Body of pancreas (tissue), 4 donors: ENCODE data around the gene ANKRD44. TPM values are rescaled to one million over a fixed set of nuclear protein-coding genes. Genes with fewer than 3 reads are reported as not detected.

ENCODE experiments used
- ATAC-seq: fragments of 150-250 bp; one replicate; pipeline ENCODE4 v1.9.1; 2016
- DNase-seq, 4 donors: peaks; one replicate each; pipeline ENCODE4 v3.0.0-alpha.2; 2019
- H3K27ac ChIP-seq, 4 donors: fragments of 200-600 bp; sonication (generic); 1 replicate in 3 of 4; 2 replicates in 1 of 4; pipeline versions ENCODE4 v1.5.1 to v1.6.1; 2016 to 2019; ENCODE audit warnings: mild to moderate bottlenecking in 1 of 4, mixed read lengths in 1 of 4, moderate library complexity in 1 of 4
- H3K27me3 ChIP-seq, 2 donors: fragments of 200-600 bp; sonication (generic); one replicate each; pipeline ENCODE4 v1.6.0; 2016; ENCODE audit warnings: mild to moderate bottlenecking in 1 of 2
- H3K36me3 ChIP-seq, 2 donors: fragments of 200-600 bp; sonication (generic); replicated peaks in 1 of 2; 2 replicates each; pipeline ENCODE4 v1.5.1; 2016; ENCODE audit warnings: low read depth in 2 of 2; ENCODE audit not compliant: insufficient read depth in 1 of 2
- H3K4me1 ChIP-seq: fragments of 200-600 bp; sonication (generic); one replicate; pipeline ENCODE4 v1.6.0; 2016
- H3K4me3 ChIP-seq, 2 donors: fragments of 200-600 bp; sonication (generic); 1 replicate in 1 of 2; 2 replicates in 1 of 2; pipeline ENCODE4 v1.5.1; 2016 to 2019
- H3K9me3 ChIP-seq, 3 donors: fragments of 200-600 bp; sonication (generic); 1 replicate in 2 of 3; 2 replicates in 1 of 3; pipeline ENCODE4 v1.5.1; 2016
- CTCF ChIP-seq, 7 experiments: fragments of 450-650 bp in 4 of 7; fragments of 200-600 bp in 3 of 7; sonication (generic) in 3 of 7; IDR thresholded peaks; one replicate each; pipeline ENCODE4 v1.5.1; 2016 to 2019; ENCODE audit warnings: antibody characterized with exemption in 7 of 7
- POLR2A ChIP-seq, 3 donors: fragments of 450-650 bp; IDR thresholded peaks; one replicate each; pipeline ENCODE4 v1.6.1; 2016; ENCODE audit warnings: antibody characterized with exemption in 3 of 3, mild to moderate bottlenecking in 2 of 3
- WGBS, 2 donors: methylation state at CpG; one replicate each; pipeline ENCODE4 v1.1.5; 2017; 5-methylcytosine and 5-hydroxymethylcytosine counted together
- intact Hi-C: fragments of 100-400 bp; cut with DNase I; formaldehyde crosslinking; loops from one replicate; pipeline ENCODE4 v1.15.1; 2023
- total RNA-seq, 2 donors: library from RNA; depleted of rRNA; stranded (reverse); fragments of >200 nt; gene quantifications; one replicate each; pipeline ENCODE4 v1.1.0, GENCODE V29; 2016

The ANKRD44 gene
- total RNA-seq, 2 donors from 2014 or later: 12.2 TPM

- DNase-seq: no peak
- Histone ChIP-seq H3K36me3 (no peaks in the 10 kb centered on the region), H3K27me3 (no peaks in the 10 kb centered on the region), H3K4me3 (no peak overlapping the region), H3K27ac (no peak overlapping the region), H3K9me3 (no peaks in the 10 kb centered on the region), H3K4me1 (no peaks in the 10 kb centered on the region)
- intact Hi-C loops: no loop called here
- no peak for TF ChIP-seq POLR2A (IDR thresholded peaks at IDR 0.05)
- no peak for ATAC-seq
- WGBS, 2 donors: 71 to 76% methylated on average over 7 of the region's 7 CpGs
Measured at GRCh38 chr2:197080578-197081216, 229.9 kb downstream of the ANKRD44 start.

- Histone ChIP-seq H3K9me3 (no peaks in the 10 kb centered on the region), H3K4me1 (no peaks in the 10 kb centered on the region), H3K27ac (no peak overlapping the region), H3K4me3 (no peak overlapping the region), H3K36me3 (no peaks in the 10 kb centered on the region), H3K27me3 (no peaks in the 10 kb centered on the region)
- WGBS, 2 donors: 81 to 83% methylated on average over 6 of the region's 6 CpGs
- DNase-seq (no peak), ATAC-seq (no peak)
- intact Hi-C loops: no loop called here
- TF ChIP-seq POLR2A (IDR thresholded peaks at IDR 0.05) (no peak), CTCF (IDR thresholded peaks at IDR 0.05) (no peak)
Measured at GRCh38 chr2:197079832-197080555, 230.6 kb downstream of the ANKRD44 start.

- 79 to 86% methylated on average over 3 of the region's 3 CpGs for WGBS, 2 donors
- H3K27ac ChIP-seq: no peak overlapping the region
- no peak for ATAC-seq
Measured at GRCh38 chr2:197079414-197079813, 231.2 kb downstream of the ANKRD44 start.

GRCh38 chr2:197078535-197078934 is 232.0 kb downstream of the ANKRD44 start:
- intact Hi-C loops: no loop called here
- TF ChIP-seq POLR2A (IDR thresholded peaks at IDR 0.05): no peak
- TF ChIP-seq CTCF (IDR thresholded peaks at IDR 0.05): no peak

More at GRCh38 chr2:197079414-197079813, 231.2 kb downstream of the ANKRD44 start:
- TF ChIP-seq CTCF (IDR thresholded peaks at IDR 0.05) (no peak), POLR2A (IDR thresholded peaks at IDR 0.05) (no peak)
- H3K9me3 ChIP-seq: no peaks in the 10 kb centered on the region
- no peaks in the 10 kb centered on the region for H3K36me3 ChIP-seq
- intact Hi-C loops: no loop called here
- no peaks in the 10 kb centered on the region for H3K27me3 ChIP-seq
- no peak for DNase-seq
- no peak overlapping the region for H3K4me3 ChIP-seq
- no peaks in the 10 kb centered on the region for H3K4me1 ChIP-seq

GRCh38 chr2:197077336-197077735 is 233.2 kb downstream of the ANKRD44 start:
- TF ChIP-seq CTCF (IDR thresholded peaks at IDR 0.05) (no peak), POLR2A (IDR thresholded peaks at IDR 0.05) (no peak)
- no peak overlapping the region for H3K4me3 ChIP-seq
- H3K27me3 ChIP-seq: no peaks in the 10 kb centered on the region
- WGBS, 2 donors: 49 to 77% methylated on average over 2 of the region's 2 CpGs
- intact Hi-C loops: no loop called here
- H3K4me1 ChIP-seq: no peaks in the 10 kb centered on the region
- ATAC-seq (no peak), DNase-seq (no peak)
- no peaks in the 10 kb centered on the region for H3K36me3 ChIP-seq
- H3K9me3 ChIP-seq: no peaks in the 10 kb centered on the region
- no peak overlapping the region for H3K27ac ChIP-seq

More at GRCh38 chr2:197078535-197078934, 232.0 kb downstream of the ANKRD44 start:
- Histone ChIP-seq H3K27ac (no peak overlapping the region), H3K27me3 (no peaks in the 10 kb centered on the region), H3K36me3 (no peaks in the 10 kb centered on the region), H3K4me1 (no peaks in the 10 kb centered on the region), H3K4me3 (no peak overlapping the region), H3K9me3 (no peaks in the 10 kb centered on the region)
- DNase-seq (no peak), ATAC-seq (no peak)
- 92 to 97% methylated on average over 4 of the region's 4 CpGs for WGBS, 2 donors
